Loucy (cell line): ENCODE measurements around the gene MAN1C1.

Experiments
- EZH2phosphoT487 ChIP-seq: fragments of 200-600 bp; IDR thresholded peaks from 2 replicates; pipeline ENCODE4 v1.6.1; 2018; ENCODE audit warnings: antibody characterized with exemption, mild to moderate bottlenecking, moderate library complexity, borderline replicate concordance
- TF ChIP-seq, protein P1 (sequence below): fragments of 200-600 bp; sonication (generic); conservative IDR thresholded peaks from 2 replicates; pipeline ENCODE4 v1.5.1; 2014; ENCODE audit warnings: mild to moderate bottlenecking, antibody characterized with exemption, low read length

DNA sequence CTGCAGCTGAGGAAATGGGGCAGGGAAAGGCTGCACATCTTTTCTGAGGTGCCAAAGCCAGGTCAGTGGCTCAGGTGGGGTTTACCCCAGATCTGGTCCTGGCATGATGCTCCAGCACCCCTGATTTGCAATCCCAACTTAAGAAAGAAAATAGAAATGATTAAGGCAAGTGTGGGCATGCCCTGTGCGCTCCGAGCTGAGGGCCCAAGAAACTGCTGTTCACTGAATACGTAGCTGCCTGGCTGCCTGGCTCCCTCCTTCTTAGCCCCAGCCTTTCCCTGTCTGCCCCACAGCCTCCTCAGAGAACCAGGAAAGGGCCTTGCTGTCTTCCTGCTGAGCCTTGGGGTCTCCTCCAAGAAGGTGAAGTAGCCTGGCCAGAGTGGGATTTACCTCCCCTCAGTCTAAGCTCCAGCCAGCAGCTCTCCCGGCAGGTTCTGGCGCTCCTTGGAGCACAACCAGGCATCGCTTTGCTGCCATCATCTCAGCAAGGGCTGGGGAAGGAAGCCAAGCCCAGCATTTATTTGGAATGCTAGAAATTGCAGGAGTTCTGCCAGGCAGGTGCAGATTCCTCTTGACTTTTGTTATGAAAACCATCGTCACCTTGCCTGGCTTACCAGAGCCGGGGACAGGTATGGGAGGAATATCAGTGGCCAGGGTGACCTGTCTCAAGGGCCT lies 132.1 kb downstream of the MAN1C1 start:
- TF ChIP-seq, protein P1, sequence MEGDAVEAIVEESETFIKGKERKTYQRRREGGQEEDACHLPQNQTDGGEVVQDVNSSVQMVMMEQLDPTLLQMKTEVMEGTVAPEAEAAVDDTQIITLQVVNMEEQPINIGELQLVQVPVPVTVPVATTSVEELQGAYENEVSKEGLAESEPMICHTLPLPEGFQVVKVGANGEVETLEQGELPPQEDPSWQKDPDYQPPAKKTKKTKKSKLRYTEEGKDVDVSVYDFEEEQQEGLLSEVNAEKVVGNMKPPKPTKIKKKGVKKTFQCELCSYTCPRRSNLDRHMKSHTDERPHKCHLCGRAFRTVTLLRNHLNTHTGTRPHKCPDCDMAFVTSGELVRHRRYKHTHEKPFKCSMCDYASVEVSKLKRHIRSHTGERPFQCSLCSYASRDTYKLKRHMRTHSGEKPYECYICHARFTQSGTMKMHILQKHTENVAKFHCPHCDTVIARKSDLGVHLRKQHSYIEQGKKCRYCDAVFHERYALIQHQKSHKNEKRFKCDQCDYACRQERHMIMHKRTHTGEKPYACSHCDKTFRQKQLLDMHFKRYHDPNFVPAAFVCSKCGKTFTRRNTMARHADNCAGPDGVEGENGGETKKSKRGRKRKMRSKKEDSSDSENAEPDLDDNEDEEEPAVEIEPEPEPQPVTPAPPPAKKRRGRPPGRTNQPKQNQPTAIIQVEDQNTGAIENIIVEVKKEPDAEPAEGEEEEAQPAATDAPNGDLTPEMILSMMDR: no peak
- TF ChIP-seq EZH2phosphoT487: no peak
